GM23338 (cell line): ENCODE results near the gene LTBR. TPM values are rescaled to one million over a fixed set of nuclear protein-coding genes. Genes with fewer than 3 reads are reported as not detected.

Source experiments
- ATAC-seq: fragments of 200-7000 bp; cut with Tn5 transposase; 3 replicates; pipeline ENCODE4 v1.9.1; 2020
- DNase-seq: peaks from one replicate; pipeline ENCODE4 v3.0.0-alpha.2; 2015; ENCODE audit warnings: low spot score
- H2AFZ ChIP-seq: fragments of 200-600 bp; sonication (generic); 2 replicates; pipeline ENCODE4 v1.8.0; 2016; ENCODE audit warnings: antibody characterized with exemption, mild to moderate bottlenecking, moderate library complexity
- H3F3A ChIP-seq: fragments of 200-600 bp; sonication (generic); replicated peaks from 2 replicates; pipeline ENCODE4 v1.8.0; 2017; ENCODE audit warnings: antibody characterized with exemption, mixed run types, low read depth
- H3K27ac ChIP-seq: fragments of 200-600 bp; sonication (generic); 2 replicates; pipeline ENCODE4 v1.6.1; 2016; ENCODE audit warnings: low read depth
- H3K27me3 ChIP-seq: fragments of 200-600 bp; sonication (generic); 2 replicates; pipeline ENCODE4 v1.8.0; 2016; ENCODE audit warnings: mild to moderate bottlenecking, mixed run types, moderate library complexity; ENCODE audit not compliant: insufficient read depth
- H3K36me3 ChIP-seq: fragments of 200-600 bp; sonication (generic); 2 replicates; pipeline ENCODE4 v1.8.0; 2016; ENCODE audit warnings: mild to moderate bottlenecking; ENCODE audit not compliant: insufficient read depth
- H3K4me1 ChIP-seq: fragments of 200-600 bp; sonication (generic); 2 replicates; pipeline ENCODE4 v1.8.0; 2016; ENCODE audit warnings: mild to moderate bottlenecking, moderate library complexity; ENCODE audit not compliant: insufficient read depth
- H3K4me2 ChIP-seq: fragments of 200-600 bp; sonication (generic); 2 replicates; pipeline ENCODE4 v1.7.1; 2017; ENCODE audit warnings: mixed run types
- H3K4me3 ChIP-seq: fragments of 200-600 bp; sonication (generic); 2 replicates; pipeline ENCODE4 v1.6.1; 2016; ENCODE audit warnings: mixed run types
- H3K79me2 ChIP-seq: fragments of 200-600 bp; sonication (generic); replicated peaks from 2 replicates; pipeline ENCODE4 v1.8.0; 2017; ENCODE audit warnings: mild to moderate bottlenecking; ENCODE audit not compliant: insufficient read depth
- H3K9me2 ChIP-seq: fragments of 200-600 bp; sonication (generic); 2 replicates; pipeline ENCODE4 v1.8.0; 2017; ENCODE audit not compliant: insufficient read depth
- H4K20me1 ChIP-seq: fragments of 200-600 bp; sonication (generic); replicated peaks from 2 replicates; pipeline ENCODE4 v1.8.0; 2017; ENCODE audit warnings: mild to moderate bottlenecking; ENCODE audit not compliant: insufficient read depth
- H3K27ac Mint-ChIP-seq: 2 replicates; pipeline ENCODE4 v1.8.0; 2020; ENCODE audit warnings: inconsistent platforms, mild to moderate bottlenecking, moderate library complexity, mixed read lengths
- H3K27me3 Mint-ChIP-seq: 3 replicates; pipeline ENCODE4 v1.8.0; 2022; ENCODE audit warnings: low read depth, mild to moderate bottlenecking, moderate library complexity, mixed read lengths, inconsistent platforms; ENCODE audit not compliant: insufficient read depth, poor library complexity
- H3K36me3 Mint-ChIP-seq: 3 replicates; pipeline ENCODE4 v1.8.0; 2021; ENCODE audit warnings: low read depth, mild to moderate bottlenecking, inconsistent platforms, moderate library complexity, mixed read lengths
- H3K4me1 Mint-ChIP-seq: 3 replicates; pipeline ENCODE4 v1.8.0; 2020; ENCODE audit warnings: mild to moderate bottlenecking, inconsistent platforms, mixed read lengths
- H3K4me3 Mint-ChIP-seq: 3 replicates; pipeline ENCODE4 v1.8.0; 2021; ENCODE audit warnings: moderate library complexity, mild to moderate bottlenecking, inconsistent platforms, mixed read lengths
- H3K9me3 Mint-ChIP-seq: 3 replicates; pipeline ENCODE4 v1.8.0; 2020; ENCODE audit warnings: moderate library complexity, mild to moderate bottlenecking, inconsistent platforms, mixed read lengths
- CREB1 ChIP-seq: fragments of 250-450 bp; sonication (Bioruptor Pico); IDR thresholded peaks from 2 replicates; pipeline ENCODE4 v1.5.0; 2020; ENCODE audit warnings: low read depth, mild to moderate bottlenecking, moderate library complexity
- EZH2 ChIP-seq: fragments of 200-600 bp; sonication (generic); IDR thresholded peaks from one replicate; pipeline ENCODE4 v1.8.0; 2017; ENCODE audit warnings: antibody characterized with exemption, mild to moderate bottlenecking, low read depth; ENCODE audit not compliant: unreplicated experiment
- JUNB ChIP-seq: IDR thresholded peaks from one replicate; pipeline ENCODE4 v1.6.1; 2016; ENCODE audit warnings: antibody characterized with exemption; ENCODE audit not compliant: unreplicated experiment
- POLR2AphosphoS5 ChIP-seq: IDR thresholded peaks from 2 replicates; pipeline ENCODE4 v1.6.1; 2016; ENCODE audit warnings: antibody characterized with exemption, low read depth
- STAT1 ChIP-seq: IDR thresholded peaks from one replicate; pipeline ENCODE4 v1.6.1; 2016; ENCODE audit warnings: antibody characterized with exemption; ENCODE audit not compliant: unreplicated experiment
- ZNF114 ChIP-seq: fragments of 250-450 bp; sonication (Bioruptor Pico); IDR thresholded peaks from 2 replicates; pipeline ENCODE4 v1.5.0; 2020; ENCODE audit warnings: mild to moderate bottlenecking, moderate library complexity
- polyA plus RNA-seq: library from polyadenylated mRNA; unstranded; fragments of >200 nt; fragmentation: Nextera tagmentation; extraction: Ambion mirVana; gene quantifications from 2 replicates; pipeline ENCODE4 v1.2.1, GENCODE V29; 2016
- total RNA-seq: library from RNA; depleted of rRNA; stranded (reverse); fragments of >200 nt; shearing (Covaris generic); gene quantifications from 2 replicates; pipeline ENCODE4 v1.2.3, GENCODE V29; 2014
- TF ChIP-seq, protein P1 (sequence below): IDR thresholded peaks from 2 replicates; pipeline ENCODE4 v1.6.1; 2016; ENCODE audit warnings: antibody characterized with exemption
- TF ChIP-seq, protein P2 (sequence below): fragments of 250-450 bp; sonication (Bioruptor Pico); IDR thresholded peaks from 2 replicates; pipeline ENCODE4 v1.5.0; 2020; ENCODE audit warnings: mild to moderate bottlenecking, moderate library complexity

Gene LTBR
- total and polyA plus RNA-seq, 2 experiments from 2014 or later: 6.1 to 6.8 TPM

DNA sequence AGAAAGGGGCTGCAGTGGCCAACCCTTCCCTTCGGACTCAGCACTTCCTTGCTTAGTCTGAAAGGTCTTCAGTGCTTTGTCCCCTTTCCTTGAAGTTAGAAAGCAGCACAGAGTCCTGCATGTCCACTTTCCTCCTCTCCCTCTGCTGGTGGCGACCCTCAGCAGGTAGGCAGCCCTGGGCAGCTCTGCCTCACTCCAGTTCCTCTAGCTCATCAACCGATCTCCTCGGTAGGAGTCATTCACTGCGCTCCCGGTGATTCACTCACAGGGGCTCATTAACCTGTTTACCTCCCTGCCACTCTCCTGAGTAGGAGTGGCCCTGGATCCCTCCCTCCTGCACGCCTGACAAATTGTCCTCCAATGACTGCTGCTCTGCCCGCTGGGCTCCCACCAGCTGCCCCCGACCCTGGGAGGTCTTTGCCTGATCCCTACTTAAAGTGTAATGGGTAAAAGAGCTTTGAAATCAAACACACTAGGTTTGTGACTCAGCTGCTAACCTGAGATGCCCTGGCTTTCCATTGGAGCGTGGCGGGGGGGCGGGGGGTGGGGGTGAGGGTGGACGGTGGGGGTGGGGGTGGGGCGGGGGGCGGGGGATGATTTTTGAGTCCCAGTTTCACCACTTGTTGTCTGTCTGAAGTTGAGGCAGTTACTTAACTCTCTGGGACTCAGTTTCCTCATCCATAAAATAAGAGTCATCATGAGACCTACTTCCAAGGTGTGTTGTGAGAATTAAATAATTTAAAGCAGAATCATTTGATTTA lies 12.8 kb upstream of the LTBR start (continued):
- TF ChIP-seq CREB1 (CRISPR knock-in tag) (no peak), EZH2 (no peak)
- TF ChIP-seq, protein P1, sequence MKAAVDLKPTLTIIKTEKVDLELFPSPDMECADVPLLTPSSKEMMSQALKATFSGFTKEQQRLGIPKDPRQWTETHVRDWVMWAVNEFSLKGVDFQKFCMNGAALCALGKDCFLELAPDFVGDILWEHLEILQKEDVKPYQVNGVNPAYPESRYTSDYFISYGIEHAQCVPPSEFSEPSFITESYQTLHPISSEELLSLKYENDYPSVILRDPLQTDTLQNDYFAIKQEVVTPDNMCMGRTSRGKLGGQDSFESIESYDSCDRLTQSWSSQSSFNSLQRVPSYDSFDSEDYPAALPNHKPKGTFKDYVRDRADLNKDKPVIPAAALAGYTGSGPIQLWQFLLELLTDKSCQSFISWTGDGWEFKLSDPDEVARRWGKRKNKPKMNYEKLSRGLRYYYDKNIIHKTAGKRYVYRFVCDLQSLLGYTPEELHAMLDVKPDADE: no peak

DNA sequence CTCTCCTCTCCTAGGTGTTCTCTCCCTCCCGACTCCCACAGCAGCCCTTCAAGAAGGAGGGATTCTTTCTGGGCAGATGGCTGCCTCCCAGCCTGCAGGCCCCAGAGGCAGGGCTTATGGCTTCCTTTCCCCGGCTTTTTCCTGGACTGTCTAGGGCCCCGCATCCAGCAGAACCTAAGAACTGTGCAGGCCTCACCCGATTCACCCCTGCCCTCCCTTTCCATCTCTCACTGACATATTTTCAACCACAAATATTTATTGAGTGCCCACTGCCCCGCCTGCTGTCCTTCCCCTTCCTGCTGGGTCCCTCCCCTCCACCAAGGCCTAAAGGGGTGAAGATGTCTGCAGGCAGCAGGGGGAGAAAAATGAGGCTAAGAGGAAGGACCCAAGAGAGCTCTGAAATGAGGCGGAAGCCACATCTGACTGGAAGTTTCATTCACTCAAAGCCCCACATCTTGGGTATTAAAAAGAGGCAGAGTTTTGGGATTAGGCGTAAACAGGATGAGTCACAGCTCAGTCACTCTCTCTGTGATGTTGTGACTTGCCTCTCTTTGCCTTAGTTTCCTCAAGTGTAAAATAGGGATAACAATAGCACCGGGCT lies 11.5 kb upstream of the LTBR start:
- DNase-seq (peak; percentile 29), ATAC-seq (no peak)
- H3K27ac Mint-ChIP-seq: peak overlapping the region; percentile 79

DNA sequence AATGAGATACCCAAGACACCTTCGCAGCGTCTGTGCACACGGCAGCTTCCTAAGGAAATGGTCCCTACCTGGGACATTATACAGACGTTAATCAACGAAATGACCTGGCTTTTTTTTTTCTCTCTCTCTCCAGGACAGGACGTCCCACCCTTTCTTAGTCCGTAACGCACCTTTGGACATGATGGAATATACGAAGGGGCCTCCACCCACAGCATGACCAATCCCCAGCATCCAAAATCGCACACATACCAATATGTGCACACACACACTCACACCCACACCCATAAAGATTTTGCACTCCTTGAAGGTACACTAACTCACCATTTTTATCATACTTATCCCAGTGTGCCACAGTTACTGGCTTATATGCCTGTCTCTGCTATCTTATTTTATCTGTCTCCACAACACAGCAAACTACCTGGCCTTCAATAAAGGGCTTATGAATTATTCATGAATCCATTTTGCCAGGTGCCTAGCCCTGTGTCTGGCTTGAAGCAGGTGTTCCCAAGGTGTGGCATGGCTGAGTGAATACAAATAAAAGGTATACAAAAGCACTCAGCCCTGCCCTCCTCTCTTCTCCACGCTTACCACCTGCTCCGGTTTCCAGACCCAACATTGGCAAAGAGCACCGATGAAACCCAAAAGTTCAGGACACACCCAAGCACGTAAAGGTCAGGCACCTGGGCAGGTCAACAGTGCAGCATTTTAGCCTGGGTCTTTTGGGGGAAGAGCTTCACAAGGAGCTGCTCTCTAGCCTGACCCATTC lies 10.8 kb upstream of the LTBR start:
- H2AFZ ChIP-seq: no peak overlapping the region
- peaks cover 78% of the 10 kb centered on the region for H3K4me1 Mint-ChIP-seq
- H3K27ac ChIP-seq: peak overlapping the region; percentile 97
- ATAC-seq: no peak
- H3K27me3 ChIP-seq: no peaks in the 10 kb centered on the region
- H3K9me3 Mint-ChIP-seq: no peaks in the 10 kb centered on the region
- peak overlapping the region; percentile 67 for H3K4me3 ChIP-seq
- peak overlapping the region; percentile 79; the same call in 1 of the 2 replicates for H3K27ac Mint-ChIP-seq
- H4K20me1 ChIP-seq: no peaks in the 10 kb centered on the region
- peaks cover 65% of the 10 kb centered on the region for H3K4me1 ChIP-seq
- no peaks in the 10 kb centered on the region for H3K36me3 ChIP-seq
- peaks cover 23% of the 10 kb centered on the region for H3K27me3 Mint-ChIP-seq
- peaks cover 64% of the 10 kb centered on the region for H3K79me2 ChIP-seq
- peaks cover 28% of the 10 kb centered on the region for H3F3A ChIP-seq
- H3K4me2 ChIP-seq: peak overlapping the region; percentile 92
- no peaks in the 10 kb centered on the region for H3K9me2 ChIP-seq
- no peak for DNase-seq
- H3K4me3 Mint-ChIP-seq: peak overlapping the region; percentile 97
- H3K36me3 Mint-ChIP-seq: peaks cover 30% of the 10 kb centered on the region; the same call in 2 of the 3 replicates
- TF ChIP-seq JUNB (no peak), POLR2AphosphoS5 (no peak), ZNF114 (CRISPR knock-in tag) (no peak), STAT1 (no peak)
- TF ChIP-seq, protein P2, sequence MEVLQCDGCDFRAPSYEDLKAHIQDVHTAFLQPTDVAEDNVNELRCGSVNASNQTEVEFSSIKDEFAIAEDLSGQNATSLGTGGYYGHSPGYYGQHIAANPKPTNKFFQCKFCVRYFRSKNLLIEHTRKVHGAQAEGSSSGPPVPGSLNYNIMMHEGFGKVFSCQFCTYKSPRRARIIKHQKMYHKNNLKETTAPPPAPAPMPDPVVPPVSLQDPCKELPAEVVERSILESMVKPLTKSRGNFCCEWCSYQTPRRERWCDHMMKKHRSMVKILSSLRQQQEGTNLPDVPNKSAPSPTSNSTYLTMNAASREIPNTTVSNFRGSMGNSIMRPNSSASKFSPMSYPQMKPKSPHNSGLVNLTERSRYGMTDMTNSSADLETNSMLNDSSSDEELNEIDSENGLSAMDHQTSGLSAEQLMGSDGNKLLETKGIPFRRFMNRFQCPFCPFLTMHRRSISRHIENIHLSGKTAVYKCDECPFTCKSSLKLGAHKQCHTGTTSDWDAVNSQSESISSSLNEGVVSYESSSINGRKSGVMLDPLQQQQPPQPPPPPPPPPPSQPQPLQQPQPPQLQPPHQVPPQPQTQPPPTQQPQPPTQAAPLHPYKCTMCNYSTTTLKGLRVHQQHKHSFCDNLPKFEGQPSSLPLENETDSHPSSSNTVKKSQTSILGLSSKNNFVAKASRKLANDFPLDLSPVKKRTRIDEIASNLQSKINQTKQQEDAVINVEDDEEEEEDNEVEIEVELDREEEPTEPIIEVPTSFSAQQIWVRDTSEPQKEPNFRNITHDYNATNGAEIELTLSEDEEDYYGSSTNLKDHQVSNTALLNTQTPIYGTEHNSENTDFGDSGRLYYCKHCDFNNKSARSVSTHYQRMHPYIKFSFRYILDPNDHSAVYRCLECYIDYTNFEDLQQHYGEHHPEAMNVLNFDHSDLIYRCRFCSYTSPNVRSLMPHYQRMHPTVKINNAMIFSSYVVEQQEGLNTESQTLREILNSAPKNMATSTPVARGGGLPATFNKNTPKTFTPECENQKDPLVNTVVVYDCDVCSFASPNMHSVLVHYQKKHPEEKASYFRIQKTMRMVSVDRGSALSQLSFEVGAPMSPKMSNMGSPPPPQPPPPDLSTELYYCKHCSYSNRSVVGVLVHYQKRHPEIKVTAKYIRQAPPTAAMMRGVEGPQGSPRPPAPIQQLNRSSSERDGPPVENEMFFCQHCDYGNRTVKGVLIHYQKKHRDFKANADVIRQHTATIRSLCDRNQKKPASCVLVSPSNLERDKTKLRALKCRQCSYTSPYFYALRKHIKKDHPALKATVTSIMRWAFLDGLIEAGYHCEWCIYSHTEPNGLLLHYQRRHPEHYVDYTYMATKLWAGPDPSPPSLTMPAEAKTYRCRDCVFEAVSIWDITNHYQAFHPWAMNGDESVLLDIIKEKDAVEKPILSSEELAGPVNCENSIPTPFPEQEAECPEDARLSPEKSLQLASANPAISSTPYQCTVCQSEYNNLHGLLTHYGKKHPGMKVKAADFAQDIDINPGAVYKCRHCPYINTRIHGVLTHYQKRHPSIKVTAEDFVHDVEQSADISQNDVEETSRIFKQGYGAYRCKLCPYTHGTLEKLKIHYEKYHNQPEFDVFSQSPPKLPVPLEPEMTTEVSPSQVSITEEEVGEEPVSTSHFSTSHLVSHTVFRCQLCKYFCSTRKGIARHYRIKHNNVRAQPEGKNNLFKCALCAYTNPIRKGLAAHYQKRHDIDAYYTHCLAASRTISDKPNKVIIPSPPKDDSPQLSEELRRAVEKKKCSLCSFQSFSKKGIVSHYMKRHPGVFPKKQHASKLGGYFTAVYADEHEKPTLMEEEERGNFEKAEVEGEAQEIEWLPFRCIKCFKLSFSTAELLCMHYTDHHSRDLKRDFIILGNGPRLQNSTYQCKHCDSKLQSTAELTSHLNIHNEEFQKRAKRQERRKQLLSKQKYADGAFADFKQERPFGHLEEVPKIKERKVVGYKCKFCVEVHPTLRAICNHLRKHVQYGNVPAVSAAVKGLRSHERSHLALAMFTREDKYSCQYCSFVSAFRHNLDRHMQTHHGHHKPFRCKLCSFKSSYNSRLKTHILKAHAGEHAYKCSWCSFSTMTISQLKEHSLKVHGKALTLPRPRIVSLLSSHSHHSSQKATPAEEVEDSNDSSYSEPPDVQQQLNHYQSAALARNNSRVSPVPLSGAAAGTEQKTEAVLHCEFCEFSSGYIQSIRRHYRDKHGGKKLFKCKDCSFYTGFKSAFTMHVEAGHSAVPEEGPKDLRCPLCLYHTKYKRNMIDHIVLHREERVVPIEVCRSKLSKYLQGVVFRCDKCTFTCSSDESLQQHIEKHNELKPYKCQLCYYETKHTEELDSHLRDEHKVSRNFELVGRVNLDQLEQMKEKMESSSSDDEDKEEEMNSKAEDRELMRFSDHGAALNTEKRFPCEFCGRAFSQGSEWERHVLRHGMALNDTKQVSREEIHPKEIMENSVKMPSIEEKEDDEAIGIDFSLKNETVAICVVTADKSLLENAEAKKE (CRISPR knock-in tag): no peak

More for the DNA sequence above, 11.5 kb upstream of the LTBR start:
- peaks cover 71% of the 10 kb centered on the region for H3K79me2 ChIP-seq
- peak overlapping the region; percentile 67 for H3K4me3 ChIP-seq
- H3K9me2 ChIP-seq: no peaks in the 10 kb centered on the region
- H3K9me3 Mint-ChIP-seq: no peaks in the 10 kb centered on the region
- peaks cover 81% of the 10 kb centered on the region for H3K4me1 Mint-ChIP-seq
- H3K36me3 ChIP-seq: no peaks in the 10 kb centered on the region
- no peak for TF ChIP-seq JUNB
- H3K27ac ChIP-seq: peak overlapping the region; percentile 97
- H3K27me3 Mint-ChIP-seq: peaks cover 20% of the 10 kb centered on the region
- H3F3A ChIP-seq: peaks cover 28% of the 10 kb centered on the region
- H3K4me3 Mint-ChIP-seq: peak overlapping the region; percentile 97
- no peaks in the 10 kb centered on the region for H3K27me3 ChIP-seq
- H4K20me1 ChIP-seq: peaks cover 4% of the 10 kb centered on the region
- H2AFZ ChIP-seq: no peak overlapping the region
- H3K4me1 ChIP-seq: peaks cover 63% of the 10 kb centered on the region
- peaks cover 34% of the 10 kb centered on the region; the same call in 2 of the 3 replicates for H3K36me3 Mint-ChIP-seq
- H3K4me2 ChIP-seq: peak overlapping the region; percentile 92
